AML-193 (cell line): Measurements from ENCODE around the gene PLD6.
"Not testable (repeated sequence)": the region's sequence is repeated elsewhere in the genome, so short reads cannot be mapped to it uniquely, and the experiment has no call there.

Experiments
- DNase-seq, 2 experiments: peaks; one replicate each; lab custom pipeline; 2025; lab: John Stamatoyannopoulos, UW

The PLD6 gene

DNA sequence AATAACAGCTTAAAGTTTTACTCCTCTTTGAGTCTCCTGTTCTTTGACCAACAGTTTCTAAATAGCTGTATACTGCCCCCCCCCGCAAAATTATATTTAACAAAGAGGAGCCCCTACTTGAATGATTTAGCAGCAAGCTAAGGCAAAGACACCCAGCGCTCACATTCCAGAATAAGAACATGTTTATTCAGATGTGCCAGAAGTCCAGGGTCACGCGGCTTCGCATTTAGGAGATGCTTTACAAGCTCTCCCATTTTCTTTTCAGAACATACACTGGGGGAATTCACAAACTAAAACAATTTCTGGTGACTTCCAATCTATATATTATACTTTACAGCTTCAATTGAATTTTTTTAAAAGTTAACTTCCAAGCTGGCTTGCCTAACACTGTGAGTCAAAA, 5.3 kb downstream of the PLD6 start:
- DNase-seq, result no peak

DNA sequence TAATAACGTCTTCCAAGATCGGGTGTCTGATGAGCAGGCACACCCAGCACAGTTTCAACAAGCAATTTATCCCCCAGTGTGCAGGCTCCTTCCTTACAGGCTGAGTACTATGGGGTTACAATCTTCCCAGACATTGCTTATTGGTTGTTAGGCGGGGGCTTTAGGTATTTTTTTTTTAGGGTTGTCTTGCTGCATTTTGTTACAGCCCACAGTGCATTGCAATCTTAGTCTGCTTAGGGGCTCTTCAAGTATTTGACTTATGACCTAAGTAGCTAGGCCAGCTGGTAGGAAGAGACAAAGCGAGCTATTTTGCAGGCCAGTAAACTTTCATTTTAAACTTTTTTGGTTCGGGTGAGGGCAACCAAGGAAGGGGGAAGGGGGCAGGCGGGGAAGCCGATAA, 5.8 kb downstream of the PLD6 start:
- DNase-seq, result no peak

DNA sequence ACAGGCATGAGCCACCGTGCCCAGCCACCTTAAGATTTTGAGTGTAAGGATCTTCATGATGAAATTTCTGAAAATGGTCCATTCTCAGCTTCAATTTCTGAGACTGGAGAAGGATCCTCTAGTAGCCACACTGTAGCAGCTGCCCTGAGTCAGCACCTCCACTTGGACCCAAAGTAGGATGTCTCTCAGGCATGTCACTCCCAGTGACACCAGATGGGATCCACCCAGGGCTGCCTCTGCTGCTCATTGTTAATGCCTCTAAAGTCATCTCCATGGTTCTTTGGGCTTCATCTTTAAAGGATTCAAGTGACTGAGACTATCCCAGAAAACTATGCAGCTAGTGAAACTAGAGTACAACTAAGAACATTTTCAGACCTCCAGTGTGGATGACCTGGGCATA, 7.9 kb downstream of the PLD6 start:
- no peak for DNase-seq

DNA sequence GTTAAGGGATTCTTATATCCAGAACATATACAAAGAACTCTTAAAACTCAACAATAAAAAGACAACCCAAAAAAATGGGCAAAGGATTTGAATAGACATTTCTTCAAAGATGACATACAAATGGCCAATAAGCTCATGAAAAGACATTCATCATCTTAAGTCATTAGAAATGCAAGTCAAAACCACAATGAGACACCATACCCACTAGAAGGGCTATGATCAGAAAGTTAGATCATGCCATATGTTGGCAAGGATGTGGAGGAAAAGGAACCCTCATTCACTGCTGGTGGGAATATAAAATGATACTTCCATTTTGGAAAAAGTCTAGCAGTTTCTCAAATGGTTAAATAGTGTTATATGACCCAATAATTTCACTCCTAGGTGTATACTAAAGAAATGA, 9.4 kb downstream of the PLD6 start:
- no peak for DNase-seq

DNA sequence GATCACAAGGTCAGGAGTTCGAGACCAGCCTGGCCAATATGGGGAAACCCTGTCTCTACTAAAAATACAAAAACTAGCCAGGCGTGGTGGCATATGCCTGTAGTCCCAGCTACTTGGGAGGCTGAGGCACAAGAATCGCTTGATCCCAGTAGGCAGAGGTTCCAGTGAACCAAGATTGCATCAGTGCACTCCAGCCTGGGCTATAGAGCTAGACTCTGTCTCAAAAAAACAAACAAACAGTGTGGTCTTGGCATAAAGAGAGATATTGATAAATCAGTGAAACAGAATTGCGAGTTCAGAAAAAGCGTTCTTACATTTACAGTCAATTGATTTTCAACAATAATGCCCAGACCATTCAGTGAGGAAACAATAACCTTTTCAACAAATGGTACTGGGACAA, 10.7 kb downstream of the PLD6 start:
- not testable (repeated sequence) for DNase-seq

DNA sequence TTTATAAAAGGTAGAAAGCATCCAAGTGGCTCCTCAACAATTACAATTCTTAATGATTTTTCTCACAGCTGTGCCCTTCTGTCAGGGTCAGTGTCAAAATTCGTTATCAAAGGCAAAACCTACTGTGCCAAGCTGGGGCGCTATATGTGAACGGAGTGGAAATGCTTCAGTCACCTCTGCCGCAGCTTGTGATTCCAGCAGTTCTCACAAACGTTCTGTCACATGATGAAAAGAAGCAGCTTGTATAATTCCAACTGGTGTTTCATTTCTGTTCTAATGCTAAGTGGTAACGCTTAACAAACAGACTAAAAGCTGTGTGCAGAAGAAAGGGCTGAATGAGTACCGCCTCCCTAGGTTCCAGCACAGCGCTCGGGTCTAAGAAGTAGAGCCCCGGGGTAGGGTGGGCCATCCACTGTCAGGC, 14.2 kb downstream of the PLD6 start:
- no peak for DNase-seq

DNA sequence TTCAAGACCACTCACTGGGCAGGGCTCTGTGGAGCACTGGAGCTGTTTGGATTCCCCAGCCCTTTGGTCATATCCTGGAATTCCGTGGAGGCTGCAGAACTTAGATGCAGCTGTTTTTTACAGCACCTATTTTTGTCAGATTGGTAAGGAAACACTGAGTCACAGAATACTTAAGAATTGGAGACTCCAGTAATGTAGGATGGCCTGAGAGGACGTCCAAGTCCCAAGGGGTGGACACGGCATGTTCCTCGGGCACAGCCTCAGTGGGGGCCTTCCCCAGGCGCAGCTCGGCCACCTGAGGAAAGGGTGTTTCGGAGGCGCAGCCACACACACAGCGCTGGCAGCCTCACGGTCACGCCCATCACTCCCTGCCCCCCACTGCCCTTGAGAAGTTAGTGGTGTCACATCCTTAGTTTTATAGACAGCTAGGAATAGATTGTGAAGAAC, 14.8 kb downstream of the PLD6 start:
- no peak for DNase-seq

DNA sequence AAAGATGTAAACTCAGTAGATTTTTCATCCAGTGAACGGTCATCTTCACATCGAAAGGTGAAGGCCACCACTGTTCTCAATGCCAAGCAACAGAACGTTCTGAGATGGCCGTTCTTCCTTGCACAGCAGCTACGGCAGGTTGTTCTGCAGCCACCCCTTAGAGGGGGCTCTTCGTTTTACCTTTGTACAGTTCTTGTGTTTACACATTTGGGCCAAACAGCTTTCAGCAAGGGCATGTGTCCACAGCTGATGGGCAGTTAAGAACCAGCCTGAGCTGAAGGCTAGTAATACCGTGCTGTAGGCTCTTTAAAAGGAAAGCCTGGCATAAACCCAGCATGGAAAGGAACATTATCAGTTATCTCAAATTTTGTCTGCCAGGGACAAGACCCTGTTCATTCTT, 15.9 kb downstream of the PLD6 start:
- no peak for DNase-seq

DNA sequence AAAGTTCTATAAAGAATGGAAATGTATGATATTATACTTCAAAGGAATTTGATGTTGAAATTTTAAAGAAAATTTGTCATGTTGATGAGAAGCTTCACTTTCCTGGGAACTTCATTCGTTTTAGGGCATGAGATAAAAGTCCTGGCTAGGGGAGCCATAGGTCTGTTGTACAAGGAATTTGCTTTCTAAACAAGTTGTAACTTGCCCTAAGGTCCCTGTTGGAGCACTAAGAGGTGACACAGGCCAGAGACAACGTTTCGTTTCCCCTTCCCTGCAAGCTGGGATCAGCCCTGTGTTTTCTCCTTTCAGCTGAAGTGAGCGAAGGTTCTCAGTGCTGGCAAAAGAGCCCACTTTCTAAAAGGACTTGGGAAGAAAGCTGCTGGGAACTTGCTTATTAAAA, 16.6 kb downstream of the PLD6 start:
- DNase-seq, result no peak

DNA sequence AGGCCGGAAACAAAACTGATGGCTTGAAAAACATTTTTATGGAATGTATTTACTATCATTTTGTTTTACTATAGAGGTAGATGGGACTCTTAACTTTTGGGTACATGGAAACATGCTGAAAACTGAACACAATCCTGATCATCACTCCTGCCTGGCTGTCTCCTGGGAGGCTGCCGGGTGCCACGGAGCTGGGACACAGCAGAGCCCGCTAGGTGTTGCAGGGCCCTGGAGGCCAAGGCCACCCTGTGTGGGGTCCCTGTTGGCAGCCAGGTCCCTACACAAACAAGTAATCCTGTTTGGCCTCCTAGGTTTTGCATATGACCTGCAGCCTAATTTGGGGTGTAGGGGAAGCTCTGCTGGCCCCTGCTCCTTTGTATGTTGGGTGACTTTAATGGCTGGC, 17.5 kb downstream of the PLD6 start:
- DNase-seq, result no peak

DNA sequence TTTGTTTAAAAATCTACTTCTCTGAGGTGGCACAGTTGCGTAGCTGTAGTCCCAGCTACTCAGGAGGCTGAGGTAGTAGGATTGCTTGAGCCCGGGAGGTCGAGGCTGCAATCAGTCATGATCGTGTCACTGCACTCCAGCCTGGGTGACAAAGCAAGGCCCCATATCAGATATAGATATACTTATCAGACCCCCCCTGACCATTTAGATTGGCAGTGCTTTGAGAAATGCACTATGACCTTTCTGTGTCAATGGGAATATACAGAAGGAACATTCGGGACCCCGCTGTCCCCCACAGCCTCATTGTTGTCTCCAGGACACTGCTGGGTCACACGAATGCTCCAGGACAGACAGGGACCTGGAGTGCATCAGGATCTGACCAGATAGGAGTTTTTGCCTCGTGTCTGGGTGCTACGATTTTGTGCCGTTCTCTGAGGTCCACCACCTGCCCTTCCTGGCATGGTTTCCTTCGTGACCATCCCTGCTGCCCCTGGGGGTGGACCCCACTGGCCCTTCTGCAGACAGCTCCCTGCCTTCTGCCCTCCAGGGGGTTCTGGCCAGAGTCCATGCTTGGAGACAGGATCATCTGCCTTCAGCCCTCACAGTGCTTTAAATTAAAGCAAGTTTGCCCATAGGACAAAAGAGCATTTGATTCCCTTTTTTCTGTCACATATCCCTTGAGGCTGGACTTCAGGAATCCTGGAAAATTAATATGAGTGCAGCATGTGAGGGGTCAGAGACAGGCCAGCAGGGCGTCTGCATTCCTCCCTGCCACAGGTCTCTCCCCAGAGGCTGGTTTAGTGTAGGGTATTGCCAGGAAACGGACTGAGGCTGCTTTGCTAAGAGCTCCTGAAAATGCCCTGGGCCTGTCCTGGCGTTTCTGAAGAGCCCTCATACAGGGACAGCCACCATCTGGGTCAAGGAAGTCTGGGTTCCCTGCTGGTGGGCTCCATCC, 19.3 kb downstream of the PLD6 start:
- no peak for DNase-seq

DNA sequence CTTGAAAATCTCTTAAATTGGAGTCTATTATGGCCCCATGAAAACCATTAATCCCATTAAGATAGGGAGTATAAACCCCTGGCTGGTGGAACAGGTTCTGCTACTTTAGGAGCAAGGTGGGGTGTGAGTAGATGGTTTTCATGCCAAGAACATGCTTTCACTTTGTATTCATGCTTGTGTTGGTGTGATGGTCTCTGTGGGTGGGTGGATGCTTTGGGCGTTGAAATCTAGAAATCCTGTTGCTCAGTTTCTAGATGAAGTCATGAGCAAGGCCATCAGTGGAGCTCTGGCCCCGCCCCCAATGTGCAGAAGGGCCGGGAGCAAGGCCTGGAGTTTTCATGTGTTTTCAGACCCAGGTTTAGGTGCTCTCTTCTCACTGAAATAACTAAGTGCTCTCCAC, 20.1 kb downstream of the PLD6 start:
- no peak for DNase-seq

DNA sequence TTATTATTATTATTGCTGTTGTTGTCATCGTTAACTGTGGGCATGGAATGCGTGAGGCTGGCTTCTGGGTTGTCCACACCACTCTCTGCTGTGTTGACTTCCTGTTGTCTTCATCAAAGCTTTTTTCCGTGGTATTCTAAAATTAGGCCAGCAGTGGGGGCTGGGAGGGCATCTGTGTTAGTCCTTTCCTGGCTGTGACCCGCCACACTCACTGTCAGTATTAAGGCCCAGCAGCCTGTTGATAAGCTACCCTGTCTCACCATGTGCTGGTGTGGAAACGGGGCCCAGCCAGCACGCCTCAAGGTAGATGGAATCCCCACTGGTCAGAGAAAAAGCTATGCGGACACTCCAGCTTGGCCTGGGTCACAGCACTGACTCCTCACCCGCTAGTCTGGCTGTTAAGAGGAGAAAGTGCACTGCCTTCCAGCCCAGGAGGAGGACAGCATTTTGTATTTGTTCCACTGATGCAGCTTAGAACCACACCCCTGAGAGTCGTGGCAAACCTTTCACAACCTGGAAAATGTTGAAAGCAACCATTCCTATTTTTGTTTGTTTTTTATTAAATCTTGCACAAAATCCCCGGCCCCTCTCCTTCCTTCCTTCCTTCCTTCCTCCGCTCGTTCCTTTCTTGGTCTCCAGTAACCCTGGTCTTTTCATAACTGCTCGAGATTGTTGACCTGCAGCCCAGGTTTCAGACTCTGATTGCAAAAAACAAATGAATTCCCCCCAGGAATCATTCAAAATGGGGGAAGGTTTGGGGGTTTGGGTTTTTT, 21.0 kb downstream of the PLD6 start:
- DNase-seq, result not testable (repeated sequence)

DNA sequence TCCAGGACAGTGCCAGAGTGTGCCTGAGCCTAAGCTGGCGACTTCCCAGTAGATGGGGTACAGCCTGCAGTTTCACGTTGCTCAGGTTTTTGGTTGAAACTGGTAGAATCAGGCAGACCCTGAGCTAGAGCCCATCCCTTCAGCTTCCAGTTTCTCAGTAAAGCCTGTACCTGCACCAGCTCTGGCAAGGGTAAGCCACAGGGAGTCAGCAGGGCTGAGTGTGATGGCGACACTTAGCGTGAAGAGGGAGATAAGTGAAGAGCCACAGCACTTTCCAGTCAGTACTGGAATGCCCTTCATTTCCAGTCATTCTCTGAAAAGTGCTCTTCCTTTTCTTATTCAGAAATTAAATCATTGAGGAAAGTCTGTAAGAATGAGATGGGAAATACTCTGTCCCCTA, 22.4 kb downstream of the PLD6 start:
- DNase-seq, result no peak

DNA sequence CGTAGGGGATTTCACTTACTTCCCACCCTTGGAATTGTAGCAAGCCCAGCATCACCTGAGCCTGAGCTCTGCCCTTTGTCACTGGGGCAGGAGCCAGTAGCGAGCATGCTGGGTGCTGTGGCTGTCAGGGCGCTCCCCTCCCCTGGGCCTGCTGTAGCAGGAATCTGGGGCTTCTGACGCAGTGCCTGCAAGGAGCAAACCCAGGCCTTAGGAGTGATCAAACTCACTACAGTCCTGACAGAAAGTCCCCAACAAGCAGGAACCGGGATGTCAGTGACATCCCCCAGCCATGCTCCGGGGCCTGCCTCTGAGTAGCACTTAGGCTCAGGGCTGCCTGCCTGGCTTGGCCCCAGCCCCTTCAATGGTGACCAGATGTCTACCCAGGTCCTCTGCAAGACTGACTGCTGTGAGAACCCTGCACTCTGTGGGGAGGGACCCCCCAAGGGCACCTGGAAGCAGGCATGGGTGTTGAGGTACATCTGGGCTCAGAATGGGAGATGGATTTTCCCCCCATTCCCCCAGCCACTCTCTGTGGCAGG, 23.5 kb downstream of the PLD6 start:
- no peak for DNase-seq

DNA sequence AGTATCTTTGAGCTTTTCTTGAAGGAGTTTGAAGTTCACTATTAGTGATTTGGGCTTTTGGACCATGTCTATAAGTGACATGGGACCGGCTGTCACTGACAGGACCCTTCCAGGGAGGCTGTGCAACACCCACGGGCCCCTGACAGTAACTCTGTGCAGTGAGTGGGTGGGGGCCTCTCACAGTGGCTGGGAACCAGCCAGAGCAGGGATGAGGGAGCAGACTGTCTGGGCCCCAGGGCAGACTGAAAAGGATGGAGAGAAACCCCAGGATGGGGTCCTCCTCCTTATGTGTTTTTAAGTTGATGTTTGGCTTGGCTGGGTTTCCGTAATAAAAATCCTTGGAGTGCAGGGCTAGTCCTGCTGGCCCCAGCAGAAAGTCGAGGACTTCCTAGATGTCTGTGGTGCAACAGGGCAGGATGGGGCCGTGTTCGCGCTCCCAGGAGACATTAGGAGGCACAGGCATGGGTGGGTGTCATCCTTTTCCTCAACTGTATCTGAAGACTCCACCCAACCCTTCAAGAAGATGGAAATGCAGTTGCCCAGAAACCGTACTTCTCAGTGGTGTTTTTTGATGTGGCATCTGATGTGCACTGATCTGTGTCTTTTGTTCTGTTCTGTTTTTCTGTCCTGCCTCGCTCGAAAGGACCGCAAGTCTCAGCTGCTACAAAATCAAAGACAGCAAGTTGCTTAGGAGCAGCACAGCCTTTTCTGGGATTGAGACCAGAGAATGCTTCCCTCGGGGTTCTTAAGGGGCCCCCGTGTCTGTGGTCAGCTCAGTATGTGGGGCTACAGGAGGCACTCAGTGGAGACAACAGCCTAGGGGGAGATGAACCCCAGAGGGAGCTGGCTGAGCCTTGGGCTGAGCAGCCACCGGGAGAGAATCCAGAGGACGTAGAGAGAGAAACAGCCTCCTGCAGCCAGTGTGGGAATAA, 24.2 kb downstream of the PLD6 start:
- DNase-seq, result no peak

DNA sequence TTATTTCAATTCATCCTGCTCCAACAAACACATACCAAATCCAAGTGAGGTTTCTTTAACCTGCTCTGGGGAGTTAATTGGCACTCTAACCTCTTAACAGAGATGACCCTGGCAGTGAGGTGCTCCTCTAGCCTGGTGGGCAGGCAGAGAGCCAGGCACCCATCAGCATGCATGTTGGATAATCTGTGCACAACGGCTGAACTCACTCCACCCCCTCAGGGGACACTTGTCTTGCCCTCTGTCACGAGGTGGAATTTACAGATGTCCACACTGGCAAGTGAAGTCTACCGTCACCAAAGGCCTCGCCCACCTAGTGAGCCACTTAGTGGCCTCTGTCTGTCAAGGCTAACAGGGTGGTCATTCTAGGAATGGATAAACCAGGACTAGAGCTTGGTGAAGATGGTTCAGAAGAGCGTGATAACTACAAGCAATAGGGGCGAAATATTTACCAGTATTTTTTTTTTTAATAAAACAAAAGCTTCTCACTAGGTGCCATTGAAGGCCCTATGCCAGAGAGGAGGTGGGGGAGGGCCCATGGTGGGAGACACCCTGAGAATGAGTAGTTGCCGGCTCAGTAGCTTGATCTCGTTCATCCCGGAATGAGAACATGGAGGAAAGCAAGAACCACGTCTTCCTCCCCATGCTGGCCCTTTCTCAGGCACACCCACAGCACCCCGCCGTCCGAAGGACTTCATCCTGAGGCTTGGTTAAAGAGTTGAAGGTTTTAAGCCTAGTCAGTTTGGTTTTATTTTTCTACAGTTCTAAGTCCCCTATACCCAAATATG, 25.2 kb downstream of the PLD6 start:
- DNase-seq, result no peak

DNA sequence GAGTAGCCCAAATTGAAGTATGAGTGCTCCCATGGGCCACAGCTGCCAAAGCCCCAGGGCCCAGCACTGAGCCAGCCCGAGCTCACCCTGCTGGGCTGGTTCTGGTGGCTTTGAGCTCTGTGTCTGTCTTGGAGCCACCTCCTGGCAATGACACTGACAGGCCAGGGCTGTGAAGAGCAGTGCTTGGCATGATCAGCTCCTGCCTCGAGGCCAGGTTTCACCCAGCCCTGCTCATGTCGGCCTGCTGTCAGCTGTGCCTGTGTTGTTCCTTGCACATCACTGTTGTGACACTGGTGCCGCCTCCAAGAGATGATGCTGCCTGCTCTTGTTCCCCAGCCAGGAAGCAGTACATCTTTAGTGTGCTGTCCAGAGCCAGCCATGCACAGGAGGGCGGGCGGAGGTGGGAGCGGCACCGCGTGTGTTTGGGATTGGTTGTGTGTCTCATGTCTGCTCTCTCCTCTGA, 26.0 kb downstream of the PLD6 start:
- no peak for DNase-seq

DNA sequence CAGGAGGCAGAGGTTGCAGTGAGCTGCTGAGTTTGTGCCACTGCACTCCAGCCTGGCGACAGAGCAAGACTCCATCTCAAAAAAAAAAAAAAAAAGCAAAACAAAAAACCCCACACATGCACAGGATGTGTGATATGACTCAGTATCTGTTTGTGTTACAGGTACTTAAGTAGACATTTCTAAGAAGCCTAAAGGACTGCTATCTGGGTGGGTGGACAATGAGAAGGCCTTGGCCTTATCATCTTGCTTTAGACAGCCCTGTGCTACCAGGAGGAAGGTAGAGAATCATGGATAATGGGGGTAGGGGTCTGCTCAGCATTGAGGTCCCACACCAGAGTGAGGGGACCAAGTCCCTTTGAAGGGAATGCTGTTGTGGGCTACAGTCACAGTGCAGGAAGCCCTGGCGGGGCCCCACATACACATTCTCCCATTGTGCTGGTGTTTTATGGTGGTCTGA, 26.7 kb downstream of the PLD6 start:
- no peak for DNase-seq

DNA sequence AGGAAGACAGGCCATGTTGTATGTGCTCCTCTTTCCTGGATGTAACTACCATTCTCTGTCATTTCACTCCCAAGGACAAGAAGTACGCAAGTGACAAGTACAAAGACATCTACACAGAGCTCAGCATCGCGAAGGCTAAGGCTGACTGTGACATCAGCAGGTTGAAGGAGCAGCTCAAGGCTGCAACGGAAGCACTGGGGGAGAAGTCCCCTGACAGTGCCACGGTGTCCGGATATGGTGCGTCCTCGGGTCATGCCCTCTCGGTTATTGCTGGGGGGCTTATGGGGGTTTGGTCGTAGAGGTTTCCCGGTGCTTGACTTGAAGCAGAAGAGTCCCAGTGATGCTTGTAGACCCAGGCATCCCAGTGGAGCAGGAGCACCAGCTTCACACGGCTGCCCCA, 29.0 kb downstream of the PLD6 start:
- DNase-seq, result no peak

DNA sequence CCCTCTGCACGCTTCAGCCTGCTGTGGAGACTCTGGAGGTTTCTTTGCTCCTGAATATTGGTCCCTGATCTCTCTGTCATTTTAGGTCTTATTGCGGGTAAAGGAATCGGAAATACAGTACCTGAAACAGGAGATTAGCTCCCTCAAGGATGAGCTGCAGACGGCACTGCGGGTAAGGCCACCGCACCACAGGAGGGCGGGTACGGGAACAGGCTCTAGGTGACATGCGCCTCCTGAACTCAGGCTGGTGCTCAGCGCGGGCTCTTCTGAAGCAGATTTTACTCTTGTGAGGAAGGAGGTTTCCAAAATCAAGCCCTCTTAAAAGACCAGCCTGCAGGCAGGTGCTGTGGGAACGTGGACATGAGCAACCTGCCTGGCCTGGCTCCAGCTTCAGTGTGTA, 29.8 kb downstream of the PLD6 start:
- DNase-seq, result no peak
